Fibroblast of peridontal ligament (primary cell): ENCODE results near the gene DGKD.
A peak's percentile ranks its signal among the peaks of the same experiment; 100 is the strongest.

Experiments used
- DNase-seq: peaks from one replicate; pipeline ENCODE4 v3.0.0-alpha.2; 2010; ENCODE audit errors: extremely low read depth

Gene DGKD

GRCh38 chr2:233497692-233498091 lies 143.4 kb downstream of the DGKD start:
- no peak for DNase-seq

- no peak for DNase-seq
These were observed 143.8 kb downstream of the DGKD start for GRCh38 chr2:233498126-233498525.

GRCh38 chr2:233499928-233500327 lies 145.6 kb downstream of the DGKD start:
- DNase-seq: no peak

GRCh38 chr2:233501198-233502076 lies 147.1 kb downstream of the DGKD start:
- DNase-seq: peak; percentile 58

- no peak for DNase-seq
These were observed 149.2 kb downstream of the DGKD start for GRCh38 chr2:233503481-233503880.

- DNase-seq: no peak
These were observed 149.8 kb downstream of the DGKD start for GRCh38 chr2:233503947-233504637.

- no peak for DNase-seq
These were observed 159.8 kb downstream of the DGKD start for GRCh38 chr2:233513953-233514655.

- no peak for DNase-seq
These were observed 165.7 kb downstream of the DGKD start for GRCh38 chr2:233519787-233520611.
